Peyer's patch (tissue), 4 donors: Measurements from ENCODE around the gene DCHS2. TPM values are rescaled to one million over a fixed set of nuclear protein-coding genes. Genes with fewer than 3 reads are reported as not detected.

ENCODE experiments used
- DNase-seq, 3 donors: peaks; one replicate each; pipeline ENCODE4 v3.0.0-alpha.2; 2017 to 2019
- H3K27ac ChIP-seq, 4 donors: fragments of 200-600 bp; sonication (generic); one replicate each; pipeline ENCODE4 v1.5.1; 2016 to 2019
- H3K27me3 ChIP-seq, 2 donors: fragments of 200-600 bp; sonication (generic); one replicate each; pipeline ENCODE4 v1.5.1; 2019
- H3K36me3 ChIP-seq, 3 donors: fragments of 200-600 bp; sonication (generic); one replicate each; pipeline ENCODE4 v1.5.1; 2016 to 2019
- H3K4me1 ChIP-seq, 4 donors: fragments of 200-600 bp; sonication (generic); one replicate each; pipeline ENCODE4 v1.5.1; 2016 to 2019
- H3K4me3 ChIP-seq, 4 donors: fragments of 200-600 bp; sonication (generic); 1 replicate in 3 of 4; 2 replicates in 1 of 4; pipeline ENCODE4 v1.5.1; 2016 to 2019; ENCODE audit warnings: mild to moderate bottlenecking in 1 of 4
- H3K9me3 ChIP-seq, 4 donors: fragments of 200-600 bp; sonication (generic); one replicate each; pipeline ENCODE4 v1.5.1; 2016 to 2019; ENCODE audit warnings: mild to moderate bottlenecking in 1 of 4
- CTCF ChIP-seq, 6 experiments: fragments of 450-650 bp in 4 of 6; fragments of 200-600 bp in 2 of 6; sonication (generic) in 1 of 6; IDR thresholded peaks; one replicate each; pipeline ENCODE4 v1.5.1; 2017 to 2019; ENCODE audit warnings: antibody characterized with exemption in 6 of 6, mild to moderate bottlenecking in 3 of 6, moderate library complexity in 1 of 6
- POLR2A ChIP-seq, 2 donors: fragments of 450-650 bp; IDR thresholded peaks; one replicate each; pipeline ENCODE4 v1.5.1; 2017; ENCODE audit warnings: antibody characterized with exemption in 2 of 2, mild to moderate bottlenecking in 2 of 2, moderate library complexity in 2 of 2
- total RNA-seq, 4 donors: library from RNA; depleted of rRNA; stranded (reverse); fragments of >200 nt; gene quantifications; one replicate each; pipeline ENCODE4 v1.1.0, GENCODE V29; 2016

The DCHS2 gene
- total RNA-seq, 4 donors from 2014 or later = 0.28 to 0.88 (median 0.67) TPM; not detected in 1

GRCh38 chr4:154471526-154472331 is 19.9 kb downstream of the DCHS2 start:
- Histone ChIP-seq H3K9me3 (no peaks in the 10 kb centered on the region), H3K4me3 (no peak overlapping the region), H3K4me1 (no peaks in the 10 kb centered on the region), H3K36me3 (no peaks in the 10 kb centered on the region), H3K27ac (no peak overlapping the region), H3K27me3 (no peaks in the 10 kb centered on the region)
- no peak for TF ChIP-seq CTCF (IDR thresholded peaks at IDR 0.05)
- TF ChIP-seq POLR2A (IDR thresholded peaks at IDR 0.05) = no peak
- DNase-seq = no peak

DNA sequence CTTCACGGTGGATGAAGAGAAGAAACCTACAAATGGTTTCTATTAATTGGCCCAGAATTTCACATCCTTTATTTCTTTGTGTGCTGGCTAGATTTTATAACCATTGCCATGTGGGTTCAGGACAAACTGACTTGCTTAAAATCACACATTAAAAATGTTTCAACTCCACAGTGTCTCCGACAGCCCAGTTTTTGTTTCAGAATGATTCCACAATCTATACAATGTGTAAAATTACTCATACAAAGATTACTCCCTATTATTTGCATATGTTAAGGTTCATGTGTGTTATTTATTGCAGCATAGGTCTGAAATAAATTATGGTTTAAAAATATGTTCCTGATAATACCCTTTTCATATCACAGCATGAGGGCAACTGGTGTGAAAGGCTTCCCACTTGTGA is 20.6 kb downstream of the DCHS2 start:
- H3K4me1 ChIP-seq = no peaks in the 10 kb centered on the region
- H3K4me3 ChIP-seq = no peak overlapping the region
- no peak overlapping the region for H3K27ac ChIP-seq
- DNase-seq = no peak
- H3K9me3 ChIP-seq = no peaks in the 10 kb centered on the region
- H3K36me3 ChIP-seq = no peaks in the 10 kb centered on the region
- H3K27me3 ChIP-seq = no peaks in the 10 kb centered on the region
- no peak for TF ChIP-seq POLR2A (IDR thresholded peaks at IDR 0.05)
- no peak for TF ChIP-seq CTCF (IDR thresholded peaks at IDR 0.05)

DNA sequence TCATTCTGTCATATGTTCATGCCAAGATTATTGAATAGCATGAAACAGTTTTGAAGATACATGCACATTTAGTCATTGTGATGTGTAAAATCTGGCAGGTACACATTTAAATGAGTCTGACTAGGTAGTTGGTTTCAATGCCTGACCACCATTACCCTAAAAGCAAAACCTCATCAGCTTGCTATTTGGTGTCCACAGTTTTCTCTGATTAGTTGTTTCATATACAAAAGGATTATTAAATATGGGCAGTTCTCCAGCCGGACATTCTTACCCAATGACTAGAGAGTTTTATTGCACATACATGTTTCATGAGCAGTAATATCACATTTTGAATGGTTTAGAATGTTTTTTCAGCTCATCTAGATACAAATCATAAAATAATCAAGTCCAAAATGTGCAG is 23.7 kb downstream of the DCHS2 start:
- no peak overlapping the region for H3K4me3 ChIP-seq
- H3K36me3 ChIP-seq = no peaks in the 10 kb centered on the region
- TF ChIP-seq CTCF (IDR thresholded peaks at IDR 0.05) (no peak), POLR2A (IDR thresholded peaks at IDR 0.05) (no peak)
- H3K27me3 ChIP-seq = no peaks in the 10 kb centered on the region
- DNase-seq = no peak
- no peaks in the 10 kb centered on the region for H3K9me3 ChIP-seq
- no peak overlapping the region for H3K27ac ChIP-seq
- H3K4me1 ChIP-seq = no peaks in the 10 kb centered on the region

DNA sequence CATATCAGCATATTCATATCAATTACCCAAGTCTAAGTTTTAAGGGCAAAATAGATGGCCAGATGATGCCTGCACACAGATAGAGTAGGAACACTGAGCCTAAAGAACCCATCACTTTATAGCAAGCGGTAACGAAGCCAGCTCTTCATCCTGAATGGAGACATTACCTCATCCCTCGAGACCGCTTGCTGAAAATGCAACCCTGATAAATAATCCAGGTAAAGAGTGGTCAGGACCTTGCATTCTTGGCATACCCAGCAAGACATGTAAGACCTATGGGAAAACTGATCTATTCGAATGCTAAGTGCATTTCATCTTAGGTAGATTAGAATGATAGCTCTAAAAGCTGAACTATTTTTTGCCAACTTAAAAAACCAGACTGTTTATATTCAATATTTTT is 25.3 kb downstream of the DCHS2 start:
- H3K9me3 ChIP-seq = no peaks in the 10 kb centered on the region
- DNase-seq = no peak
- no peak for TF ChIP-seq CTCF (IDR thresholded peaks at IDR 0.05)
- TF ChIP-seq POLR2A (IDR thresholded peaks at IDR 0.05) = no peak

DNA sequence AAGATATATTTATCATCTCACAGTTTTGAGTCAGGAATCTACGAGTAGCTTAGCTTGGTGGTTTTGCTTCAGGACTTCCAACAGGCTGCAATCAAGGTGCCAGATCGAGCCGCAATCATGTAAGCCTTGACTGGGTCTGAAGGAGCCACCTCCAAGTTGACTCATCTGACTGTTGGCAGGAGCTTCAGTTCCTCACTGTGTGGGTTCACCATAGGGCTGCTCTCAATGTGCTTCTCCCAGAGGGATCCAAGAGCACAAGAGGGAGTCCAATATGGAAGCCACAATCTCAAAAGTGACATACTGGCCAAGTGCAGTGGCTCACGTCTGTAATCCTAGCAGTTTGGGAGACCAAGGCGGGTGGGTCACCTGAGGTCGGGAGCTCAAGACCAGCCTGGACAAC is 26.5 kb downstream of the DCHS2 start:
- DNase-seq = no peak
- Histone ChIP-seq H3K4me1 (no peaks in the 10 kb centered on the region), H3K9me3 (no peaks in the 10 kb centered on the region), H3K27ac (no peak overlapping the region), H3K36me3 (no peaks in the 10 kb centered on the region), H3K4me3 (no peak overlapping the region), H3K27me3 (no peaks in the 10 kb centered on the region)
- TF ChIP-seq CTCF (IDR thresholded peaks at IDR 0.05) (no peak), POLR2A (IDR thresholded peaks at IDR 0.05) (no peak)

More for the DNA sequence above, 25.3 kb downstream of the DCHS2 start:
- no peaks in the 10 kb centered on the region for H3K4me1 ChIP-seq
- no peak overlapping the region for H3K4me3 ChIP-seq
- no peak overlapping the region for H3K27ac ChIP-seq
- H3K27me3 ChIP-seq = no peaks in the 10 kb centered on the region
- H3K36me3 ChIP-seq = no peaks in the 10 kb centered on the region
